Type B pancreatic cell (in vitro differentiated cells): ENCODE data around the gene SLC25A21. TPM values are rescaled to one million over a fixed set of nuclear protein-coding genes. Genes with fewer than 3 reads are reported as not detected.

Experiments
- DNase-seq: peaks from one replicate; pipeline ENCODE4 v3.0.0; 2021; ENCODE audit warnings: mixed read lengths; ENCODE audit not compliant: unreplicated experiment; ENCODE audit errors: extremely low spot score
- H3K27ac Mint-ChIP-seq: 2 replicates; pipeline ENCODE4 v1.8.0; 2021; ENCODE audit warnings: mild to moderate bottlenecking, mixed read lengths
- H3K27me3 Mint-ChIP-seq: 2 replicates; pipeline ENCODE4 v1.8.0; 2021; ENCODE audit warnings: mixed read lengths
- H3K36me3 Mint-ChIP-seq: 2 replicates; pipeline ENCODE4 v1.8.0; 2021; ENCODE audit warnings: mixed read lengths
- H3K4me1 Mint-ChIP-seq: one replicate; pipeline ENCODE4 v1.8.0; 2021; ENCODE audit warnings: mixed read lengths; ENCODE audit not compliant: unreplicated experiment
- H3K4me3 Mint-ChIP-seq: 2 replicates; pipeline ENCODE4 v1.8.0; 2021; ENCODE audit warnings: mild to moderate bottlenecking, mixed read lengths
- H3K9me3 Mint-ChIP-seq: 2 replicates; pipeline ENCODE4 v1.8.0; 2021; ENCODE audit warnings: mixed read lengths
- total RNA-seq: library from RNA; stranded (reverse); gene quantifications from 2 replicates; pipeline ENCODE4 v1.2.1, GENCODE V29; 2021; ENCODE audit warnings: low replicate concordance
- TF ChIP-seq, protein P1 (sequence below): fragments of 200-600 bp; sonication (generic); conservative IDR thresholded peaks from 2 replicates; pipeline ENCODE4 v1.5.0; 2021; ENCODE audit warnings: antibody characterized with exemption, mild to moderate bottlenecking

SLC25A21 gene
- total RNA-seq, 1 donor from 2014 or later, result 0.58 TPM

DNA sequence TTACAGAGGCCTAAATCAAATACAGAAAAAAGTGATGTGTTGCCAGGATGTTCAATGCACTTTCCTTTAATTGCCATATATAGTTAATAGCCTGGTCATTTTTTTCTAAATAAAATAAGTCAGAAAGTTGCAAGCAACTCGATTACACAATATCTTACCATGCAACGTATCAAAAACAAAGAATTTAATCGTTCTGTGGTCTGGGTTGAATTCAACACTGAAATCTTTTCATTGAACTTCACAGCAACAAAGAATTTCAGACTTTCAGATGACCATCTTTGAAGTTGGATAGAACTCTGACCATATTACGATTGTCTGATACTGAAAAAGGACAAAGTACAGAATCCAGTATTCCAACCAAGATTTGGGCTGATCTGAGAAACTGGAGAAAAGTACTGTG is 231.9 kb downstream of the SLC25A21 start:
- H3K4me1 Mint-ChIP-seq, result peaks cover 19% of the 10 kb centered on the region
- no peaks in the 10 kb centered on the region for H3K36me3 Mint-ChIP-seq
- DNase-seq, result no peak
- no peak overlapping the region for H3K27ac Mint-ChIP-seq
- H3K9me3 Mint-ChIP-seq, result no peaks in the 10 kb centered on the region
- TF ChIP-seq, protein P1, sequence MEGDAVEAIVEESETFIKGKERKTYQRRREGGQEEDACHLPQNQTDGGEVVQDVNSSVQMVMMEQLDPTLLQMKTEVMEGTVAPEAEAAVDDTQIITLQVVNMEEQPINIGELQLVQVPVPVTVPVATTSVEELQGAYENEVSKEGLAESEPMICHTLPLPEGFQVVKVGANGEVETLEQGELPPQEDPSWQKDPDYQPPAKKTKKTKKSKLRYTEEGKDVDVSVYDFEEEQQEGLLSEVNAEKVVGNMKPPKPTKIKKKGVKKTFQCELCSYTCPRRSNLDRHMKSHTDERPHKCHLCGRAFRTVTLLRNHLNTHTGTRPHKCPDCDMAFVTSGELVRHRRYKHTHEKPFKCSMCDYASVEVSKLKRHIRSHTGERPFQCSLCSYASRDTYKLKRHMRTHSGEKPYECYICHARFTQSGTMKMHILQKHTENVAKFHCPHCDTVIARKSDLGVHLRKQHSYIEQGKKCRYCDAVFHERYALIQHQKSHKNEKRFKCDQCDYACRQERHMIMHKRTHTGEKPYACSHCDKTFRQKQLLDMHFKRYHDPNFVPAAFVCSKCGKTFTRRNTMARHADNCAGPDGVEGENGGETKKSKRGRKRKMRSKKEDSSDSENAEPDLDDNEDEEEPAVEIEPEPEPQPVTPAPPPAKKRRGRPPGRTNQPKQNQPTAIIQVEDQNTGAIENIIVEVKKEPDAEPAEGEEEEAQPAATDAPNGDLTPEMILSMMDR, result no peak
- no peak overlapping the region for H3K4me3 Mint-ChIP-seq
- peaks cover 61% of the 10 kb centered on the region for H3K27me3 Mint-ChIP-seq

DNA sequence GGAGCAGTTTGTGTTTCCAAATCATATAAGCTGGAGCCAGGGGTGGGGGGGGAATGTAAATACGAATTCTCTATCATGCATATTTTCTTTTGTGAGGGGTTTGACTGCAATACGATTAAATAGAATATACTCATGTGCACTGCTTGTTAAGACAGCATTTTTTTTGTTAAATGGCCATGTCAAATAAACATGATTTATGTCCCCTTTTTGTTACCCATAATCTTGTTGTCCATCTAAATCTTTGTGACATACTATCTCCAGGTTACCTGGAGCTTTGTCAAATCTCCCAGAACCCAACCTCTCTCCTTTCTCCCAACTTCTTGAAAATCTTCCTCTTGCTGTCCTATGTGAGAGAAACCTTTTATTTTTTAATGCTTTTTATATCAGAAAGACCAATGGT is 233.1 kb downstream of the SLC25A21 start:
- no peaks in the 10 kb centered on the region for H3K9me3 Mint-ChIP-seq
- no peak overlapping the region for H3K27ac Mint-ChIP-seq
- TF ChIP-seq, protein P1, result no peak
- DNase-seq, result no peak
- H3K36me3 Mint-ChIP-seq, result no peaks in the 10 kb centered on the region
- no peak overlapping the region for H3K4me3 Mint-ChIP-seq
- H3K27me3 Mint-ChIP-seq, result peaks cover 62% of the 10 kb centered on the region
- H3K4me1 Mint-ChIP-seq, result peaks cover 22% of the 10 kb centered on the region

DNA sequence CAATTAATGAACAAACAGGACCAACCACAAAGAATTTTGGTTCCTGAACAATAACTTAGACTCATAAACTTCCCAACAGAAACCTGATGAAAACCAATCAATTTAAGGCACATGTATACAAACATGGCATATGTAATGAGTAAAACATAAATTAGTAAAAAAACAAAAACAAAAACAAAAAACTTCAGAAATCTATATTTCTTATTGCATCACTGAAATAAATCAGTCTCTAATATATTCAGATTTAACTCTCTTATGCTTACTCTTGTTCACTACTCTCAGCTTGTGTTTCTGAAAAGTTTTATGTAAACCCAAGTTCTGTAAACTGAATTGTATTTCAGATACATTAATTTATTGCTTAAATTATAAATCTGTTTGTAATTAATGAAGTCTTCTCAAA is 233.7 kb downstream of the SLC25A21 start:
- DNase-seq, result no peak
- Mint-ChIP-seq H3K4me3 (no peak overlapping the region), H3K27me3 (peaks cover 59% of the 10 kb centered on the region), H3K4me1 (peaks cover 24% of the 10 kb centered on the region), H3K36me3 (no peaks in the 10 kb centered on the region), H3K27ac (no peak overlapping the region), H3K9me3 (no peaks in the 10 kb centered on the region)
- TF ChIP-seq, protein P1, result no peak

DNA sequence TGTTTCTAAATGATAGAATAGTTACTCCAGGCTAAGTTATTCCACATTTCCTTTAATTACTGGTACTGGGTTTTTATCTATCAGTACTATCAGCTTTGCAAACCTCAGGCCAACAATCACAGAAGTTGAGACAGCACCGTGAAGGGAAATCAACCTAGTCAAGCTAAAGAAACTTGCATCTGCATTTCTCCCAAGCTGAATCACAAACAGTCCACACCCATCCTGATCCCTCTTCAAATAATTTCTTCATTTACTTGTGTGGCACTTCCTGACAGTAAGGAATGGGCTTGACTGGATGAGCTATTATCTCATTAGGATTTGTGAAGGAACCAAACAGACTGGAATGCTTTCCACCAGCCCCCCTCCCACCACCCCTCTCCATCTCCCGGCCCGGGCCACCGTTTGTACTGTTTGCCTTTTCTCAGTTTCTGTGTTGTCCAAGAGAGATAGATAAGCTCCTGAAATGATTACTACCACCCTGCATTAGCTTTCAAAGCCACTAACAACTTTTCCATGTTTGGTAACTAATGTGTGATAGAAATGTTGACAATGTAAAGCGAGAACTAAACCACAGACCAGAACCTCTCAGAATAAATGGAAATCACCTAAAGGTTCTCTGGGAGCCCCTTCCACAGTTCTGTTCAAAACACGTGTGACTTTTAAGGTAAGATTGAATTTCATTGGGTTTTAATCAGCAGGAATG is 236.3 kb downstream of the SLC25A21 start:
- no peaks in the 10 kb centered on the region for H3K36me3 Mint-ChIP-seq
- H3K27ac Mint-ChIP-seq, result no peak overlapping the region
- no peaks in the 10 kb centered on the region for H3K9me3 Mint-ChIP-seq
- H3K4me1 Mint-ChIP-seq, result peaks cover 24% of the 10 kb centered on the region
- TF ChIP-seq, protein P1, result no peak
- H3K27me3 Mint-ChIP-seq, result peaks cover 50% of the 10 kb centered on the region
- DNase-seq, result no peak
- H3K4me3 Mint-ChIP-seq, result no peak overlapping the region

DNA sequence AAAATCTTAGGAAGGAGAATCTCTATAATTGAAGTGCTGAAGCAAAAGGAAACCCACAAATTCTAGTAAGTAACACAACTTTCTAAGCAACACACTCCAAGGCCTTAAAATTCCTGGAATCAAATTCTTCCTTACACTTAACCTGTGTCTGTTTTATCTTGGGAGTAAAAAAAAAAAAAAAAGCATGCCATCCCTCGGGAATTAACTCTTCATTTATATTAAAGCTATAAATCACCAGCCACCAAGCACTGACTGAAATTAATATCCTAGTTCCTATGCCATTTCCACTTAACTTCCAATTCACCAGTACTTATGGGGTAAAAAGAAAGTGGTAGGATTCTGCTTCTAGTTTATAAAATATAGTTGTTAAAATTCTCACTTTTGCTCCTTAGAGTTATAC is 238.1 kb downstream of the SLC25A21 start:
- DNase-seq, result no peak
- Mint-ChIP-seq H3K4me3 (no peak overlapping the region), H3K27me3 (peaks cover 44% of the 10 kb centered on the region), H3K27ac (no peak overlapping the region), H3K9me3 (no peaks in the 10 kb centered on the region), H3K36me3 (no peaks in the 10 kb centered on the region), H3K4me1 (peaks cover 19% of the 10 kb centered on the region)
- TF ChIP-seq, protein P1, result no peak
